IMR-90 (cell line): Measurements from ENCODE around the gene INF2. TPM values are rescaled to one million over a fixed set of nuclear protein-coding genes. Genes with fewer than 3 reads are reported as not detected.

Experiments
- ATAC-seq: fragments of 200-7000 bp; cut with Tn5 transposase; 2 replicates; pipeline ENCODE4 v1.9.1; 2020; ENCODE audit warnings: low read depth, mild to moderate bottlenecking, moderate library complexity
- BruUV-seq: library from RNA; stranded (reverse); fragments of 400-500 nt; replicated peaks from 2 replicates; lab custom pipeline; 2021; lab: Mats Ljungman, UMichigan
- CTCF ChIA-PET: fragments of 300-600 bp; formaldehyde crosslinking; extraction: SDS; loops from one replicate; lab custom pipeline; 2021; ENCODE audit warnings: antibody characterized with exemption; lab: Yijun Ruan, JAX
- POLR2A ChIA-PET: fragments of 300-600 bp; sonication (Branson Sonifier 250); formaldehyde crosslinking; loops from one replicate; lab custom pipeline; 2022; ENCODE audit warnings: antibody characterized with exemption; ENCODE audit not compliant: unreplicated experiment; lab: Charles Lee
- DNase-seq: peaks from one replicate; pipeline ENCODE4 v3.0.0; 2013
- H2AFZ ChIP-seq: replicated peaks from 2 replicates; pipeline ENCODE3; 2013; ENCODE audit warnings: low read length, mild to moderate bottlenecking; ENCODE audit not compliant: poor library complexity
- H2AK5ac ChIP-seq: 2 replicates; pipeline ENCODE4 v1.6.1; 2013; ENCODE audit warnings: low read depth, low read length, inconsistent platforms
- H2AK9ac ChIP-seq: replicated peaks from 2 replicates; pipeline ENCODE3; 2013; ENCODE audit warnings: mild to moderate bottlenecking, low read depth, low read length, moderate library complexity; ENCODE audit not compliant: poor library complexity
- H2BK120ac ChIP-seq: 2 replicates; pipeline ENCODE4 v1.6.1; 2013; ENCODE audit warnings: low read depth, low read length, inconsistent platforms
- H2BK15ac ChIP-seq: 3 replicates; pipeline ENCODE4 v1.6.1; 2013; ENCODE audit warnings: low read depth, low read length, inconsistent platforms
- H2BK20ac ChIP-seq: 2 replicates; pipeline ENCODE4 v1.6.1; 2013; ENCODE audit warnings: low read depth, mild to moderate bottlenecking, inconsistent platforms, low read length, moderate library complexity
- H2BK5ac ChIP-seq: 2 replicates; pipeline ENCODE4 v1.6.1; 2013; ENCODE audit warnings: mild to moderate bottlenecking, low read depth, low read length, inconsistent platforms; ENCODE audit not compliant: poor library complexity, severe bottlenecking
- H3K14ac ChIP-seq: replicated peaks from 2 replicates; pipeline ENCODE4 v1.6.1; 2013; ENCODE audit warnings: low read depth, low read length, inconsistent platforms
- H3K18ac ChIP-seq: 2 replicates; pipeline ENCODE4 v1.6.1; 2013; ENCODE audit warnings: low read depth, low read length, control low read depth
- H3K23ac ChIP-seq: 2 replicates; pipeline ENCODE4 v1.6.1; 2013; ENCODE audit warnings: low read depth, low read length, inconsistent platforms
- H3K27ac ChIP-seq: 2 replicates; pipeline ENCODE4 v1.5.1; 2013; ENCODE audit warnings: mild to moderate bottlenecking, control low read depth, low read length; ENCODE audit not compliant: insufficient read depth
- H3K27me3 ChIP-seq: 2 replicates; pipeline ENCODE4 v1.6.1; 2013; ENCODE audit warnings: low read length; ENCODE audit not compliant: control insufficient read depth, insufficient read depth
- H3K36me3 ChIP-seq: 2 replicates; pipeline ENCODE4 v1.6.1; 2013; ENCODE audit warnings: low read length, mixed read lengths; ENCODE audit not compliant: control insufficient read depth, insufficient read depth
- H3K4ac ChIP-seq: 2 replicates; pipeline ENCODE4 v1.6.1; 2013; ENCODE audit warnings: low read depth, low read length, inconsistent platforms
- H3K4me1 ChIP-seq: 2 replicates; pipeline ENCODE4 v1.6.1; 2013; ENCODE audit warnings: low read length, mixed read lengths; ENCODE audit not compliant: control insufficient read depth, insufficient read depth
- H3K4me2 ChIP-seq: 2 replicates; pipeline ENCODE4 v1.6.1; 2013; ENCODE audit warnings: low read depth, mild to moderate bottlenecking, control low read depth, low read length, moderate library complexity
- H3K4me3 ChIP-seq: 2 replicates; pipeline ENCODE4 v1.5.1; 2013; ENCODE audit warnings: low read depth, mild to moderate bottlenecking, control low read depth, low read length, moderate library complexity; ENCODE audit not compliant: insufficient read depth
- H3K56ac ChIP-seq: 2 replicates; pipeline ENCODE4 v1.6.1; 2013; ENCODE audit warnings: low read length, inconsistent platforms; ENCODE audit not compliant: insufficient read depth; ENCODE audit errors: extremely low read depth
- H3K79me1 ChIP-seq, 2 experiments: 2 replicates each; pipeline ENCODE4 v1.6.1; 2013; ENCODE audit warnings: low read length in 2 of 2, inconsistent platforms in 1 of 2, low read depth in 1 of 2
- H3K9ac ChIP-seq: 2 replicates; pipeline ENCODE4 v1.6.1; 2013; ENCODE audit warnings: low read depth, low read length, control low read depth
- H3K9me1 ChIP-seq: 2 replicates; pipeline ENCODE4 v1.6.1; 2013; ENCODE audit warnings: low read length, inconsistent platforms; ENCODE audit not compliant: insufficient read depth
- H3K9me3 ChIP-seq: 2 replicates; pipeline ENCODE4 v1.6.1; 2013; ENCODE audit warnings: low read length; ENCODE audit not compliant: control insufficient read depth, insufficient read depth
- H4K20me1 ChIP-seq: 2 replicates; pipeline ENCODE4 v1.6.1; 2013; ENCODE audit warnings: low read length, inconsistent platforms; ENCODE audit not compliant: insufficient read depth
- H4K5ac ChIP-seq: 2 replicates; pipeline ENCODE4 v1.6.1; 2013; ENCODE audit warnings: mild to moderate bottlenecking, low read depth, low read length, control low read depth
- H4K8ac ChIP-seq, 2 experiments: 2 replicates each; pipeline ENCODE4 v1.6.1; 2013; ENCODE audit warnings: low read depth in 2 of 2, low read length in 2 of 2, control low read depth in 1 of 2, inconsistent platforms in 1 of 2
- H4K91ac ChIP-seq: 2 replicates; pipeline ENCODE4 v1.6.1; 2013; ENCODE audit warnings: low read depth, low read length, inconsistent platforms; ENCODE audit not compliant: insufficient read depth
- BHLHE40 ChIP-seq: fragments of 150-350 bp; IDR thresholded peaks from 2 replicates; pipeline ENCODE4 v1.6.1; 2016; ENCODE audit warnings: mild to moderate bottlenecking, low read depth, low read length
- CEBPB ChIP-seq: IDR thresholded peaks from 2 replicates; pipeline ENCODE4 v1.6.1; 2012; ENCODE audit warnings: low read depth, low read length, improper control_type of control experiment
- CHD1 ChIP-seq: IDR thresholded peaks from 2 replicates; pipeline ENCODE4 v1.6.1; 2012; ENCODE audit warnings: low read depth, low read length, improper control_type of control experiment
- ELK1 ChIP-seq: fragments of 150-350 bp; IDR thresholded peaks from 2 replicates; pipeline ENCODE4 v1.6.1; 2016; ENCODE audit warnings: low read depth, mild to moderate bottlenecking, low read length, moderate library complexity, borderline replicate concordance
- FOS ChIP-seq: fragments of 150-350 bp; IDR thresholded peaks from 2 replicates; pipeline ENCODE4 v1.6.1; 2016; ENCODE audit warnings: low read depth, low read length
- MAFK ChIP-seq: IDR thresholded peaks from 2 replicates; pipeline ENCODE4 v1.6.1; 2012; ENCODE audit warnings: low read depth, low read length, improper control_type of control experiment
- MAZ ChIP-seq: IDR thresholded peaks from 2 replicates; pipeline ENCODE4 v1.6.1; 2012; ENCODE audit warnings: low read depth, mild to moderate bottlenecking, low read length, improper control_type of control experiment, moderate library complexity, borderline replicate concordance
- MXI1 ChIP-seq: IDR thresholded peaks from 2 replicates; pipeline ENCODE4 v1.6.1; 2012; ENCODE audit warnings: low read depth, mild to moderate bottlenecking, low read length, moderate library complexity, borderline replicate concordance
- POLR2A ChIP-seq: IDR thresholded peaks from 2 replicates; pipeline ENCODE4 v1.6.1; 2012; ENCODE audit warnings: mild to moderate bottlenecking, low read depth, low read length
- RAD21 ChIP-seq: IDR thresholded peaks from 2 replicates; pipeline ENCODE4 v1.6.1; 2012; ENCODE audit warnings: low read length, improper control_type of control experiment
- RCOR1 ChIP-seq: IDR thresholded peaks from 2 replicates; pipeline ENCODE4 v1.6.1; 2012; ENCODE audit warnings: mild to moderate bottlenecking, low read length, improper control_type of control experiment; ENCODE audit not compliant: insufficient replicate concordance
- RFX5 ChIP-seq: IDR thresholded peaks from 2 replicates; pipeline ENCODE4 v1.8.0; 2012; ENCODE audit warnings: low read depth, mild to moderate bottlenecking, low read length, moderate library complexity
- SMC3 ChIP-seq: fragments of 150-350 bp; IDR thresholded peaks from 2 replicates; pipeline ENCODE4 v1.6.1; 2016; ENCODE audit warnings: low read depth, mild to moderate bottlenecking, antibody characterized with exemption, low read length, moderate library complexity
- WGBS, 2 experiments: methylation state at CpG; one replicate each; pipeline versions ENCODE4 v1.1.5 to v1.1.7; 2013; ENCODE audit warnings: missing lambda C conversion rate in 2 of 2; ENCODE audit not compliant: insufficient read length in 1 of 2; ENCODE audit errors: extremely low coverage in 2 of 2; 5-methylcytosine and 5-hydroxymethylcytosine counted together
- dilution Hi-C: fragments of 300-500 bp; cut with HindIII; formaldehyde crosslinking; loops from one replicate; pipeline ENCODE4 v1.14.3; 2018; ENCODE audit warnings: low sequenced_read_pairs; ENCODE audit not compliant: unreplicated experiment
- in situ Hi-C: fragments of 300-500 bp; cut with MboI; formaldehyde crosslinking; loops from 3 replicates; pipeline ENCODE4 v1.14.3; 2019; ENCODE audit warnings: low sequenced_read_pairs, inconsistent platforms, mixed read lengths
- intact Hi-C: fragments of 100-400 bp; cut with micrococcal nuclease; formaldehyde crosslinking; loops from 2 replicates; pipeline ENCODE4 v1.10.0; 2022
- polyA plus RNA-seq, 3 experiments: library from polyadenylated mRNA; depleted of rRNA; stranded (reverse); fragments of >200 nt; gene quantifications; 2 replicates each; pipeline ENCODE4 v1.2.3, GENCODE V29; 2012; ENCODE audit warnings: low replicate concordance in 1 of 3
- total RNA-seq: library from RNA; depleted of rRNA; stranded (reverse); fragments of >200 nt; gene quantifications from 2 replicates; pipeline ENCODE4 v1.2.3, GENCODE V29; 2012
- TF ChIP-seq, protein P1 (sequence below): fragments of 150-350 bp; IDR thresholded peaks from 2 replicates; pipeline ENCODE4 v1.6.1; 2017; ENCODE audit warnings: mild to moderate bottlenecking, antibody characterized with exemption, low read length, low read depth

INF2 gene
- total and polyA plus RNA-seq, 2 of the 4 experiments (the other 2 are of a cell fraction), result 16.8 to 62.1 TPM

GRCh38 chr14:104768437-104769323, 79.3 kb downstream of the INF2 start:
- 8% methylated on average over 7 of the region's 25 CpGs; no CpG with 5 or more reads in 1 of the 2 experiments for WGBS, 2 experiments
- peak overlapping the region; percentile 31 for H2BK5ac ChIP-seq
- H3K27me3 ChIP-seq, result no peaks in the 10 kb centered on the region
- peak overlapping the region in 1 of 2 experiments; percentile 45; a peak in 1 of 4 replicates for H4K8ac ChIP-seq
- H4K91ac ChIP-seq, result peak overlapping the region; percentile 68
- H3K9me1 ChIP-seq, result no peaks in the 10 kb centered on the region
- DNase-seq, result peak; percentile 72
- no peak overlapping the region for H3K14ac ChIP-seq
- no peak overlapping the region for H3K18ac ChIP-seq
- peak; percentile 96 for ATAC-seq
- no TSS peak for BruUV-seq
- peak overlapping the region; percentile 38; the same call in 1 of the 2 replicates for H4K5ac ChIP-seq
- H2BK20ac ChIP-seq, result no peak overlapping the region
- ChIA-PET CTCF (interaction anchor here (0.6 to 0.8 kb wide), 4 partner anchors 12 to 268 kb away, joined by 3 to 6 read pairs (median 4); no protein-coding TSS in a partner anchor), POLR2A (no interaction called here)
- H2AFZ ChIP-seq, result peak overlapping the region; percentile 75
- H2AK9ac ChIP-seq, result peak overlapping the region; percentile 93
- H3K4ac ChIP-seq, result 0 out of 2 replicates have a peak overlapping the region, but pooled peaks have one; percentile 43
- H3K4me2 ChIP-seq, result 0 out of 2 replicates have a peak overlapping the region, but pooled peaks have one; percentile 11
- H3K79me1 ChIP-seq, result peaks cover 0 to 6% of the 10 kb centered on the region in 2 experiments; a peak in 1 of 4 replicates
- H2AK5ac ChIP-seq, result peak overlapping the region; percentile 83
- dilution Hi-C loops (no loop called here), in situ Hi-C loops (loop anchor here (5.0 kb wide), 1 partner anchor 54 kb away; no protein-coding TSS in a partner anchor), intact Hi-C loops (loop anchor here (1.0 kb wide), 2 partner anchors 52 to 58 kb away; no protein-coding TSS in a partner anchor)
- peaks cover 5% of the 10 kb centered on the region for H3K4me1 ChIP-seq
- peaks cover 34% of the 10 kb centered on the region for H3K36me3 ChIP-seq
- H2BK15ac ChIP-seq, result no peak overlapping the region
- H3K9me3 ChIP-seq, result no peaks in the 10 kb centered on the region; the same call in 1 of the 2 replicates
- no peak overlapping the region for H3K4me3 ChIP-seq
- H3K27ac ChIP-seq, result peak overlapping the region; percentile 43; the same call in 1 of the 2 replicates
- no peak overlapping the region; the same call in 1 of the 2 replicates for H3K23ac ChIP-seq
- H2BK120ac ChIP-seq, result no peak overlapping the region
- H4K20me1 ChIP-seq, result peaks cover 18% of the 10 kb centered on the region
- no peak overlapping the region for H3K56ac ChIP-seq
- peak overlapping the region; percentile 35 for H3K9ac ChIP-seq
- TF ChIP-seq MXI1 (no peak), RAD21 (peak; percentile 87), RFX5 (no peak), CHD1 (no peak), MAFK (no peak), POLR2A (0 out of 2 replicates have a peak, but pooled peaks have one; percentile 40), MAZ (peak; percentile 59; the same call in 1 of the 2 replicates), FOS (no peak), BHLHE40 (no peak), CEBPB (no peak), ELK1 (no peak), RCOR1 (no peak), SMC3 (peak; percentile 70)
- TF ChIP-seq, protein P1, sequence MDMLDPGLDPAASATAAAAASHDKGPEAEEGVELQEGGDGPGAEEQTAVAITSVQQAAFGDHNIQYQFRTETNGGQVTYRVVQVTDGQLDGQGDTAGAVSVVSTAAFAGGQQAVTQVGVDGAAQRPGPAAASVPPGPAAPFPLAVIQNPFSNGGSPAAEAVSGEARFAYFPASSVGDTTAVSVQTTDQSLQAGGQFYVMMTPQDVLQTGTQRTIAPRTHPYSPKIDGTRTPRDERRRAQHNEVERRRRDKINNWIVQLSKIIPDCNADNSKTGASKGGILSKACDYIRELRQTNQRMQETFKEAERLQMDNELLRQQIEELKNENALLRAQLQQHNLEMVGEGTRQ, result no peak
